Hepatocyte (in vitro differentiated cells): ENCODE data around the gene LRFN3.

ENCODE experiments used
- CTCF ChIP-seq: fragments of 200-600 bp; sonication (generic); IDR thresholded peaks from 2 replicates; pipeline ENCODE4 v1.5.1; 2016; ENCODE audit warnings: antibody characterized with exemption, mild to moderate bottlenecking; ENCODE audit not compliant: poor library complexity
- EZH2phosphoT487 ChIP-seq: fragments of 200-600 bp; sonication (generic); IDR thresholded peaks from one replicate; pipeline ENCODE4 v1.6.1; 2018; ENCODE audit warnings: antibody characterized with exemption, mild to moderate bottlenecking, low read depth, moderate library complexity; ENCODE audit not compliant: unreplicated experiment, severe bottlenecking

- TF ChIP-seq CTCF (no peak), EZH2phosphoT487 (no peak)
Measured at GRCh38 chr19:35902870-35903475, 33.2 kb upstream of the LRFN3 start.
